Body of pancreas (tissue), 4 donors: ENCODE results near the gene RIMS4. TPM values are rescaled to one million over a fixed set of nuclear protein-coding genes. Genes with fewer than 3 reads are reported as not detected.
"Not testable (repeated sequence)": the region's sequence is repeated elsewhere in the genome, so short reads cannot be mapped to it uniquely, and the experiment has no call there.

Experiments
- ATAC-seq: fragments of 150-250 bp; one replicate; pipeline ENCODE4 v1.9.1; 2016
- DNase-seq, 4 donors: peaks; one replicate each; pipeline ENCODE4 v3.0.0-alpha.2; 2019
- H3K27ac ChIP-seq, 4 donors: fragments of 200-600 bp; sonication (generic); 1 replicate in 3 of 4; 2 replicates in 1 of 4; pipeline versions ENCODE4 v1.5.1 to v1.6.1; 2016 to 2019; ENCODE audit warnings: mild to moderate bottlenecking in 1 of 4, mixed read lengths in 1 of 4, moderate library complexity in 1 of 4
- H3K27me3 ChIP-seq, 2 donors: fragments of 200-600 bp; sonication (generic); one replicate each; pipeline ENCODE4 v1.6.0; 2016; ENCODE audit warnings: mild to moderate bottlenecking in 1 of 2
- H3K36me3 ChIP-seq, 2 donors: fragments of 200-600 bp; sonication (generic); replicated peaks in 1 of 2; 2 replicates each; pipeline ENCODE4 v1.5.1; 2016; ENCODE audit warnings: low read depth in 2 of 2; ENCODE audit not compliant: insufficient read depth in 1 of 2
- H3K4me1 ChIP-seq: fragments of 200-600 bp; sonication (generic); one replicate; pipeline ENCODE4 v1.6.0; 2016
- H3K4me3 ChIP-seq, 2 donors: fragments of 200-600 bp; sonication (generic); 1 replicate in 1 of 2; 2 replicates in 1 of 2; pipeline ENCODE4 v1.5.1; 2016 to 2019
- H3K9me3 ChIP-seq, 3 donors: fragments of 200-600 bp; sonication (generic); 1 replicate in 2 of 3; 2 replicates in 1 of 3; pipeline ENCODE4 v1.5.1; 2016
- CTCF ChIP-seq, 7 experiments: fragments of 450-650 bp in 4 of 7; fragments of 200-600 bp in 3 of 7; sonication (generic) in 3 of 7; IDR thresholded peaks; one replicate each; pipeline ENCODE4 v1.5.1; 2016 to 2019; ENCODE audit warnings: antibody characterized with exemption in 7 of 7
- POLR2A ChIP-seq, 3 donors: fragments of 450-650 bp; IDR thresholded peaks; one replicate each; pipeline ENCODE4 v1.6.1; 2016; ENCODE audit warnings: antibody characterized with exemption in 3 of 3, mild to moderate bottlenecking in 2 of 3
- WGBS, 2 donors: methylation state at CpG; one replicate each; pipeline ENCODE4 v1.1.5; 2017; 5-methylcytosine and 5-hydroxymethylcytosine counted together
- intact Hi-C: fragments of 100-400 bp; cut with DNase I; formaldehyde crosslinking; loops from one replicate; pipeline ENCODE4 v1.15.1; 2023
- total RNA-seq, 2 donors: library from RNA; depleted of rRNA; stranded (reverse); fragments of >200 nt; gene quantifications; one replicate each; pipeline ENCODE4 v1.1.0, GENCODE V29; 2016

The RIMS4 gene
- total RNA-seq, 2 donors from 2014 or later: 0.26 TPM; not detected in 1

- intact Hi-C loops: no loop called here
- 42 to 48% methylated on average over 5 of the region's 5 CpGs for WGBS, 2 donors
- TF ChIP-seq POLR2A (IDR thresholded peaks at IDR 0.05) (no peak), CTCF (IDR thresholded peaks at IDR 0.05) (no peak)
These were observed 40.9 kb downstream of the RIMS4 start for GRCh38 chr20:44769481-44769863.

GRCh38 chr20:44768854-44769480 lies 41.4 kb downstream of the RIMS4 start:
- 33 to 46% methylated on average over 5 of the region's 5 CpGs for WGBS, 2 donors
- DNase-seq (no peak), ATAC-seq (no peak)
- H3K4me3 ChIP-seq: no peak overlapping the region
- intact Hi-C loops: no loop called here
- no peaks in the 10 kb centered on the region for H3K27me3 ChIP-seq
- H3K9me3 ChIP-seq: no peaks in the 10 kb centered on the region
- no peak overlapping the region for H3K27ac ChIP-seq
- H3K4me1 ChIP-seq: no peaks in the 10 kb centered on the region
- no peaks in the 10 kb centered on the region for H3K36me3 ChIP-seq
- no peak for TF ChIP-seq CTCF (IDR thresholded peaks at IDR 0.05)
- TF ChIP-seq POLR2A (IDR thresholded peaks at IDR 0.05): no peak

More at GRCh38 chr20:44769481-44769863, 40.9 kb downstream of the RIMS4 start:
- Histone ChIP-seq H3K4me3 (no peak overlapping the region), H3K9me3 (no peaks in the 10 kb centered on the region), H3K4me1 (no peaks in the 10 kb centered on the region), H3K36me3 (no peaks in the 10 kb centered on the region), H3K27ac (no peak overlapping the region), H3K27me3 (no peaks in the 10 kb centered on the region)
- ATAC-seq (no peak), DNase-seq (no peak)

- intact Hi-C loops: no loop called here
- no peak for ATAC-seq
- 64 to 70% methylated on average over 5 to 8 of the region's 8 CpGs for WGBS, 2 donors
These were observed 42.1 kb downstream of the RIMS4 start for GRCh38 chr20:44768256-44768655.

GRCh38 chr20:44765701-44766347 lies 44.5 kb downstream of the RIMS4 start:
- Histone ChIP-seq H3K9me3 (no peaks in the 10 kb centered on the region), H3K27me3 (no peaks in the 10 kb centered on the region), H3K27ac (no peak overlapping the region), H3K4me3 (no peak overlapping the region), H3K4me1 (no peaks in the 10 kb centered on the region), H3K36me3 (no peaks in the 10 kb centered on the region)
- WGBS, 2 donors: 28 to 30% methylated on average over 7 of the region's 7 CpGs
- no peak for DNase-seq
- intact Hi-C loops: no loop called here
- TF ChIP-seq POLR2A (IDR thresholded peaks at IDR 0.05) (no peak), CTCF (IDR thresholded peaks at IDR 0.05) (no peak)
- no peak for ATAC-seq

More at GRCh38 chr20:44768256-44768655, 42.1 kb downstream of the RIMS4 start:
- H3K36me3 ChIP-seq: no peaks in the 10 kb centered on the region
- H3K27ac ChIP-seq: no peak overlapping the region
- DNase-seq: no peak
- H3K9me3 ChIP-seq: no peaks in the 10 kb centered on the region
- H3K4me3 ChIP-seq: no peak overlapping the region
- no peaks in the 10 kb centered on the region for H3K27me3 ChIP-seq
- TF ChIP-seq POLR2A (IDR thresholded peaks at IDR 0.05) (no peak), CTCF (IDR thresholded peaks at IDR 0.05) (no peak)
- H3K4me1 ChIP-seq: no peaks in the 10 kb centered on the region

- H3K27me3 ChIP-seq: no peaks in the 10 kb centered on the region
- no peak for DNase-seq
- 46 to 53% methylated on average over 4 of the region's 4 CpGs for WGBS, 2 donors
- H3K36me3 ChIP-seq: no peaks in the 10 kb centered on the region
- TF ChIP-seq CTCF (IDR thresholded peaks at IDR 0.05) (no peak), POLR2A (IDR thresholded peaks at IDR 0.05) (no peak)
- no peak overlapping the region for H3K27ac ChIP-seq
- no peak overlapping the region for H3K4me3 ChIP-seq
- H3K4me1 ChIP-seq: no peaks in the 10 kb centered on the region
- no peaks in the 10 kb centered on the region for H3K9me3 ChIP-seq
- no peak for ATAC-seq
- intact Hi-C loops: no loop called here
These were observed 45.3 kb downstream of the RIMS4 start for GRCh38 chr20:44765091-44765490.

GRCh38 chr20:44763798-44764197 lies 46.5 kb downstream of the RIMS4 start:
- H3K36me3 ChIP-seq, H3K27me3 ChIP-seq, ATAC-seq, H3K27ac ChIP-seq, H3K4me1 ChIP-seq, intact Hi-C loops, DNase-seq, H3K9me3 ChIP-seq, H3K4me3 ChIP-seq: not testable (repeated sequence)
- 58 to 75% methylated on average over 3 of the region's 3 CpGs for WGBS, 2 donors
